HepG2 (cell line): Measurements from ENCODE around the gene SLC22A23. TPM values are rescaled to one million over a fixed set of nuclear protein-coding genes. Genes with fewer than 3 reads are reported as not detected.

Experiments
- ATAC-seq: fragments of 200-7000 bp; cut with Tn5 transposase; 3 replicates; pipeline ENCODE4 v1.9.1; 2020; ENCODE audit warnings: mild to moderate bottlenecking, moderate library complexity
- BruUV-seq: library from RNA; stranded (reverse); fragments of 400-500 nt; replicated peaks from 2 replicates; lab custom pipeline; 2021; lab: Mats Ljungman, UMichigan
- CTCF ChIA-PET: fragments of 300-600 bp; formaldehyde crosslinking; extraction: SDS; loops from one replicate; lab custom pipeline; 2021; ENCODE audit warnings: low total read pairs, inconsistent platforms, low intra/inter-chr PET ratio; lab: Yijun Ruan, JAX
- POLR2A ChIA-PET: fragments of 350-600 bp; sonication (Branson Sonifier 250); formaldehyde crosslinking; loops from one replicate; lab custom pipeline; 2020; ENCODE audit warnings: antibody characterized with exemption, inconsistent platforms; lab: Yijun Ruan, JAX
- DNase-seq: peaks from one replicate; pipeline ENCODE4 v3.0.0-alpha.2; 2015; ENCODE audit warnings: low spot score
- FAIRE-seq: peaks from 3 replicates; lab custom pipeline; 2011; peaks lifted over from hg19 to GRCh38; lab: Jason Lieb, UNC
- H2AFZ ChIP-seq: one replicate; pipeline ENCODE4 v1.6.1; 2011; ENCODE audit warnings: low read length, inconsistent platforms
- H3K27ac ChIP-seq: fragments of 300-600 bp; 3 replicates; pipeline ENCODE4 v1.8.0; 2011; ENCODE audit warnings: mixed run types, mild to moderate bottlenecking, mixed read lengths, low read length, inconsistent platforms; ENCODE audit not compliant: insufficient read depth; ENCODE audit errors: extremely low read length
- H3K27me3 ChIP-seq, 2 experiments: fragments of 200-600 bp in 1 of 2; 2 replicates in 1 of 2; 3 replicates in 1 of 2; pipeline versions ENCODE4 v1.6.0 to v1.8.0; 2011; ENCODE audit warnings: low read length in 2 of 2, mild to moderate bottlenecking in 2 of 2, moderate library complexity in 2 of 2, inconsistent platforms in 1 of 2; ENCODE audit not compliant: insufficient read depth in 2 of 2, control insufficient read depth in 1 of 2
- H3K36me3 ChIP-seq, 2 experiments: fragments of 200-600 bp in 1 of 2; replicated peaks in 1 of 2; 2 replicates in 1 of 2; 3 replicates in 1 of 2; pipeline versions ENCODE4 v1.5.1 to v1.8.0; 2011; ENCODE audit warnings: low read length in 2 of 2, inconsistent platforms in 1 of 2; ENCODE audit not compliant: insufficient read depth in 2 of 2, control insufficient read depth in 1 of 2
- H3K4me1 ChIP-seq: 2 replicates; pipeline ENCODE4 v1.5.1; 2012; ENCODE audit warnings: low read length, inconsistent platforms; ENCODE audit not compliant: insufficient read depth
- H3K4me2 ChIP-seq: 2 replicates; pipeline ENCODE4 v1.6.0; 2011; ENCODE audit warnings: low read depth, low read length, inconsistent platforms
- H3K4me3 ChIP-seq, 3 experiments: fragments of 200-600 bp in 1 of 3; sonication (generic), shearing (Covaris generic) in 1 of 3; replicated peaks in 1 of 3; 2 replicates each; pipeline ENCODE4 v1.5.1; 2011 to 2016; ENCODE audit warnings: low read length in 3 of 3, inconsistent platforms in 2 of 3, low read depth in 2 of 3, mild to moderate bottlenecking in 2 of 3, control low read depth in 1 of 3, mixed read lengths in 1 of 3; ENCODE audit not compliant: insufficient read depth in 1 of 3
- H3K79me2 ChIP-seq: one replicate; pipeline ENCODE4 v1.6.1; 2011; ENCODE audit warnings: low read length, inconsistent platforms; ENCODE audit not compliant: insufficient read depth
- H3K9ac ChIP-seq: 2 replicates; pipeline ENCODE4 v1.6.0; 2011; ENCODE audit warnings: mild to moderate bottlenecking, low read depth, low read length, inconsistent platforms; ENCODE audit not compliant: insufficient read depth
- H3K9me3 ChIP-seq: 2 replicates; pipeline ENCODE4 v1.5.1; 2012; ENCODE audit warnings: mild to moderate bottlenecking, low read length
- H4K20me1 ChIP-seq: 2 replicates; pipeline ENCODE4 v1.6.0; 2011; ENCODE audit warnings: inconsistent platforms, mild to moderate bottlenecking, low read length, moderate library complexity; ENCODE audit not compliant: insufficient read depth
- AGO2 ChIP-seq: fragments of 200-400 bp; formaldehyde crosslinking; optimal IDR thresholded peaks from 2 replicates; pipeline ENCODE3; 2017; ENCODE audit warnings: mild to moderate bottlenecking, low read depth, low read length, moderate library complexity
- CBX2 ChIP-seq, 2 experiments: fragments of 200-600 bp in 1 of 2; sonication (generic); formaldehyde crosslinking in 1 of 2; IDR thresholded peaks; 2 replicates each; pipeline versions ENCODE4 v1.7.0 to v1.8.1; 2018 to 2022; ENCODE audit warnings: low read depth in 2 of 2, low read length in 1 of 2, mild to moderate bottlenecking in 1 of 2, missing genetic modification reagents in 1 of 2
- RBFOX2 ChIP-seq: fragments of 200-400 bp; formaldehyde crosslinking; IDR thresholded peaks from 2 replicates; pipeline ENCODE4 v1.6.1; 2017; ENCODE audit warnings: low read depth, mild to moderate bottlenecking, low read length
- ZNF136 ChIP-seq: sonication (generic); formaldehyde crosslinking; IDR thresholded peaks from 2 replicates; pipeline ENCODE4 v1.8.1; 2022; ENCODE audit warnings: low read depth, mild to moderate bottlenecking, moderate library complexity, missing genetic modification reagents
- ZNF572 ChIP-seq: sonication (generic); formaldehyde crosslinking; IDR thresholded peaks from 2 replicates; pipeline ENCODE4 v1.5.1; 2020; ENCODE audit warnings: mild to moderate bottlenecking, missing genetic modification reagents
- ZNF713 ChIP-seq: sonication (generic); formaldehyde crosslinking; IDR thresholded peaks from 2 replicates; pipeline ENCODE4 v1.4.0; 2020; ENCODE audit warnings: mild to moderate bottlenecking, missing genetic modification reagents
- ZNF879 ChIP-seq: sonication (generic); formaldehyde crosslinking; IDR thresholded peaks from 2 replicates; pipeline ENCODE4 v1.8.1; 2023; ENCODE audit warnings: missing genetic modification reagents
- ZSCAN20 ChIP-seq: sonication (generic); formaldehyde crosslinking; IDR thresholded peaks from 2 replicates; pipeline ENCODE4 v1.4.0; 2020; ENCODE audit warnings: missing genetic modification reagents, mild to moderate bottlenecking, borderline replicate concordance
- ZSCAN9 ChIP-seq: IDR thresholded peaks from 2 replicates; pipeline ENCODE4 v1.6.1; 2016; ENCODE audit warnings: borderline replicate concordance
- WGBS: methylation state at CpG from one replicate; pipeline ENCODE4 v1.1.6; 2017; ENCODE audit warnings: low lambda C conversion rate; 5-methylcytosine and 5-hydroxymethylcytosine counted together
- in situ Hi-C: cut with HindIII; loops from 2 replicates; pipeline ENCODE4 v1.10.0; 2017; ENCODE audit warnings: low pct_unique_long_range_greater_than_20kb; ENCODE audit not compliant: extremely low pct_ligation_motif_present
- intact Hi-C: fragments of 100-400 bp; cut with micrococcal nuclease; formaldehyde crosslinking; loops from one replicate; pipeline ENCODE4 v1.10.0; 2022; ENCODE audit not compliant: unreplicated experiment
- polyA plus RNA-seq, 8 experiments: library from polyadenylated mRNA; depleted of rRNA in 3 of 8; stranded (reverse) in 7 of 8; unstranded in 1 of 8; fragments of >200 nt; fragmentation: Illumina TruSeq in 4 of 8; extraction: Trizol in 4 of 8; gene quantifications; 2 replicates each; pipeline versions ENCODE4 v1.2.1 to v1.2.3, GENCODE V29; 2011 to 2016; ENCODE audit warnings: low read depth in 4 of 8, missing spikeins in 1 of 8, mixed read lengths in 1 of 8; ENCODE audit not compliant: insufficient read depth in 1 of 8
- total RNA-seq, 5 experiments: library from RNA; depleted of rRNA; stranded (reverse); fragments of >200 nt; fragmentation: Illumina TruSeq; extraction: Trizol; gene quantifications; 2 replicates each; pipeline ENCODE4 v1.2.3, GENCODE V29; 2016; ENCODE audit warnings: low read depth in 1 of 5
- TF ChIP-seq, protein P1 (sequence below): sonication (generic); formaldehyde crosslinking; IDR thresholded peaks from 2 replicates; pipeline ENCODE4 v1.4.0; 2020; ENCODE audit warnings: mild to moderate bottlenecking, missing genetic modification reagents
- TF ChIP-seq, protein P2 (sequence below): sonication (generic); formaldehyde crosslinking; IDR thresholded peaks from 2 replicates; pipeline ENCODE4 v1.4.0; 2020; ENCODE audit warnings: missing genetic modification reagents
- TF ChIP-seq, protein P3 (sequence below): sonication (generic); formaldehyde crosslinking; IDR thresholded peaks from 2 replicates; pipeline ENCODE4 v1.4.0; 2020; ENCODE audit warnings: mild to moderate bottlenecking, missing genetic modification reagents

SLC22A23 gene
- total and polyA plus RNA-seq, 2 of the 13 experiments (the other 11 are each of a cell fraction or from before 2014, with no cell fraction given) = 11.8 to 17.5 TPM

DNA sequence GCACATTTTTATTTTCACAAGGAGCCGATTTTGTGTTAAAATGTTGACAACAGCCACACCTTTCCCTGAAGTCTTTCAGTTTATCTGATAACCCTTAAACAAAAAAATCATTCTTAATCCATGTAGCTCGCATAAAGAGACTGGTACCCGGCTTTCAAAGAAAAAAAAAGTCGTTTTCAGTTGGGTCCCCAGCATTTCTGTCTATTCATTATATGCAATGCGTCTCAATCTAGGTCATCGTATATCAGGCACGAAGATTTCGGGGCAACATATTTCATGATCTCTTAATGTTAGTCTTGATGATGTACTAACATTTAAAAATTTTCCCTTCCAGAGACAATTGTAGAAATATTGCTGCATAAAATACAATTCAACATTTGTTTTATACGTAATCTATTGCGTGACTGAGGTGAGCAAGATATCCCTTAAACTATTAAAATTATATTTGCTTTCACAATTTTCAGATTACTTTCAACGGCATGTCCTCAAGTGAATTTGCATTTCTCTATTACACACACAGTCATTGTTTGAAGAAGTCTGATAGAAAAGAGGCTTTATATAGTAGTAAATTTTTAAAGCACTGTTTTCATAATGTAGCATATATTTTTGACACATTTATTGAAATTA is 226.5 kb downstream of the SLC22A23 start:
- ChIA-PET POLR2A (interaction anchor here (0.8 to 2.3 kb wide), 17 partner anchors 10 to 177 kb away, joined by 3 to 19 read pairs (median 5); partner anchors contain the start of genes BPHL, PSMG4, RIPK1 and TUBB2A), CTCF (no interaction called here)
- Histone ChIP-seq H3K4me3 (no peak overlapping the region; a peak in 1 of 6 replicates), H4K20me1 (peaks cover 6% of the 10 kb centered on the region; the same call in 1 of the 2 replicates), H3K9me3 (no peaks in the 10 kb centered on the region), H3K4me1 (peaks cover 55% of the 10 kb centered on the region), H3K27me3 (peaks cover 29 to 88% of the 10 kb centered on the region in 2 experiments), H3K9ac (no peak overlapping the region), H3K4me2 (peak overlapping the region; percentile 97; the same call in 1 of the 2 replicates), H3K79me2 (no peaks in the 10 kb centered on the region), H2AFZ (no peak overlapping the region), H3K36me3 (no peaks in the 10 kb centered on the region), H3K27ac (no peak overlapping the region)
- BruUV-seq = no TSS peak
- in situ Hi-C loops (no loop called here), intact Hi-C loops (loop anchor here (5.0 kb wide), 1 partner anchor 93 kb away; no protein-coding TSS in a partner anchor)
- ATAC-seq (no peak), DNase-seq (no peak), FAIRE-seq (no peak)
- WGBS = 50% methylated on average over 11 of the region's 11 CpGs
- TF ChIP-seq, protein P1, sequence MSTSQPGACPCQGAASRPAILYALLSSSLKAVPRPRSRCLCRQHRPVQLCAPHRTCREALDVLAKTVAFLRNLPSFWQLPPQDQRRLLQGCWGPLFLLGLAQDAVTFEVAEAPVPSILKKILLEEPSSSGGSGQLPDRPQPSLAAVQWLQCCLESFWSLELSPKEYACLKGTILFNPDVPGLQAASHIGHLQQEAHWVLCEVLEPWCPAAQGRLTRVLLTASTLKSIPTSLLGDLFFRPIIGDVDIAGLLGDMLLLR (CRISPR knock-in tag) = no peak
- TF ChIP-seq CBX2 (IDR thresholded peaks at IDR 0.05; ENCODE audit: low read depth, low read length) = peak; percentile 71; the same call in 1 of the 2 replicates
- no peak for TF ChIP-seq CBX2 (CRISPR knock-in tag; IDR thresholded peaks at IDR 0.05; ENCODE audit: low read depth)

GRCh38 chr6:3229566-3230178 is 227.2 kb downstream of the SLC22A23 start:
- CTCF ChIA-PET = no interaction called here
- POLR2A ChIA-PET = interaction anchor here (0.8 to 2.0 kb wide), 6 partner anchors 11 to 162 kb away, joined by 3 to 6 read pairs (median 3); partner anchors contain the start of gene RIPK1
- H3K27me3 ChIP-seq = peaks cover 29 to 86% of the 10 kb centered on the region in 2 experiments
- TF ChIP-seq ZSCAN20 = peak; percentile 97
- peak; percentile 24 for TF ChIP-seq AGO2
- TF ChIP-seq ZNF879 (CRISPR knock-in tag) = no peak
- TF ChIP-seq RBFOX2 = 0 out of 2 replicates have a peak, but pooled peaks have one; percentile 17
- TF ChIP-seq ZSCAN9 (CRISPR knock-in tag) = no peak
- TF ChIP-seq, protein P2, sequence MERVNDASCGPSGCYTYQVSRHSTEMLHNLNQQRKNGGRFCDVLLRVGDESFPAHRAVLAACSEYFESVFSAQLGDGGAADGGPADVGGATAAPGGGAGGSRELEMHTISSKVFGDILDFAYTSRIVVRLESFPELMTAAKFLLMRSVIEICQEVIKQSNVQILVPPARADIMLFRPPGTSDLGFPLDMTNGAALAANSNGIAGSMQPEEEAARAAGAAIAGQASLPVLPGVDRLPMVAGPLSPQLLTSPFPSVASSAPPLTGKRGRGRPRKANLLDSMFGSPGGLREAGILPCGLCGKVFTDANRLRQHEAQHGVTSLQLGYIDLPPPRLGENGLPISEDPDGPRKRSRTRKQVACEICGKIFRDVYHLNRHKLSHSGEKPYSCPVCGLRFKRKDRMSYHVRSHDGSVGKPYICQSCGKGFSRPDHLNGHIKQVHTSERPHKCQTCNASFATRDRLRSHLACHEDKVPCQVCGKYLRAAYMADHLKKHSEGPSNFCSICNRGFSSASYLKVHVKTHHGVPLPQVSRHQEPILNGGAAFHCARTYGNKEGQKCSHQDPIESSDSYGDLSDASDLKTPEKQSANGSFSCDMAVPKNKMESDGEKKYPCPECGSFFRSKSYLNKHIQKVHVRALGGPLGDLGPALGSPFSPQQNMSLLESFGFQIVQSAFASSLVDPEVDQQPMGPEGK (CRISPR knock-in tag) = 0 out of 2 replicates have a peak, but pooled peaks have one; percentile 32
- TF ChIP-seq ZNF713 (CRISPR knock-in tag) = no peak
- TF ChIP-seq ZNF572 = no peak
- TF ChIP-seq ZNF136 (CRISPR knock-in tag) = no peak
- TF ChIP-seq, protein P3, sequence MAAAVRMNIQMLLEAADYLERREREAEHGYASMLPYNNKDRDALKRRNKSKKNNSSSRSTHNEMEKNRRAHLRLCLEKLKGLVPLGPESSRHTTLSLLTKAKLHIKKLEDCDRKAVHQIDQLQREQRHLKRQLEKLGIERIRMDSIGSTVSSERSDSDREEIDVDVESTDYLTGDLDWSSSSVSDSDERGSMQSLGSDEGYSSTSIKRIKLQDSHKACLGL = peak; percentile 31; the same call in 1 of the 2 replicates
- no peak for TF ChIP-seq CBX2 (IDR thresholded peaks at IDR 0.05; ENCODE audit: low read depth, low read length)
- 0 out of 2 replicates have a peak, but pooled peaks have one; percentile 41 for TF ChIP-seq CBX2 (CRISPR knock-in tag; IDR thresholded peaks at IDR 0.05; ENCODE audit: low read depth)

More at GRCh38 chr6:3229566-3230178, 227.2 kb downstream of the SLC22A23 start:
- Histone ChIP-seq H3K27ac (no peak overlapping the region), H3K9me3 (no peaks in the 10 kb centered on the region), H3K4me3 (peak overlapping the region in 2 of 3 experiments; percentile 4 to 66; a peak in 4 of 6 replicates), H3K9ac (no peak overlapping the region), H4K20me1 (peaks cover 6% of the 10 kb centered on the region; the same call in 1 of the 2 replicates), H3K36me3 (no peaks in the 10 kb centered on the region), H3K79me2 (no peaks in the 10 kb centered on the region), H3K4me2 (peak overlapping the region; percentile 80), H2AFZ (no peak overlapping the region), H3K4me1 (peaks cover 55% of the 10 kb centered on the region)
- in situ Hi-C loops (no loop called here), intact Hi-C loops (loop anchor here (5.0 kb wide), 1 partner anchor 92 kb away; no protein-coding TSS in a partner anchor)
- DNase-seq = no peak
- BruUV-seq = no TSS peak
- FAIRE-seq = no peak
- WGBS = 5% methylated on average over 12 of the region's 28 CpGs
- ATAC-seq = peak; percentile 52
